ENCODE results near the gene TBC1D24.
A peak's percentile ranks its signal among the peaks of the same experiment; 100 is the strongest.
"Not testable (repeated sequence)": the region's sequence is repeated elsewhere in the genome, so short reads cannot be mapped to it uniquely, and the experiment has no call there.

Gene TBC1D24

DNA sequence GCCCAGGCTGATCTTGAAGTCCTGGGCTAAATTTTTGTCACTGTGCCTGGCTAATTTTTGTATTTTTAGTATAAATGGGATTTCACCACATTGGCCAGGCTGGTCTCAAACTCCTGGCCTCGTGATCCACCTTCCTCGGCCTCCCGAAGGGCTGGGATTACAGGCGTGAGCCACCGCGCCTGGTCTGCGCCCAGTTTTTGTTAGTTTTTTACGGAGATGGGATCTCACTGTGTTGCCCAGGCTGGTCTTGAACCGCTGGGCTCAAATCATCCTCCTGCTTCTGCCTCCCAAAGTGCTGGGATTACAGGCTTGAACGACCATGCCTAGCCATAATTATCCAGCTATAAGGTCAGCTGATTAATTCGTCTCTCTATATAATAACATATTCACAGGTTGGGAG is 59.0 kb downstream of the TBC1D24 start:
- DNase-seq (ENCODE audit: low spot score) = no peak

DNA sequence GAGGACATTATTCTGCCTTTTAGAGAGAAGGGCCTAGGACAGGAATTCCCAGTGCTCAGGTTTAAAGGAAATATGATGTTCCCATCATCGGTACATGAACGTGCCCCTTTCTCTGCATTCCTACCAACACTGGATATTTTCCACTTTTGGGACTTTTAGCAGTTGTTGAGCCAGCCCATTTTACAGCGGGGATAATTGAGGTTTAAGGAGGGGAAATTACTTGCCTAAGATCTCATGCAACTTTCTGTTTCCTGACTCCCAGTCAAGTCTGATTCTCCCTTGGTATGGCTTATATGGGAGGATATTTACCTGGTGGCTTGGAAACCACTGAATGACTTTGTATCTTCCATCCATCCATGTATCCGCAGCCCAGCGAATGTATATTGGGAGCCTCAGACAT is 59.4 kb downstream of the TBC1D24 start:
- not testable (repeated sequence) for DNase-seq (ENCODE audit: low spot score)

GRCh38 chr16:2535625-2536013 is 60.7 kb downstream of the TBC1D24 start:
- DNase-seq (ENCODE audit: low spot score) = peak; percentile 57

DNA sequence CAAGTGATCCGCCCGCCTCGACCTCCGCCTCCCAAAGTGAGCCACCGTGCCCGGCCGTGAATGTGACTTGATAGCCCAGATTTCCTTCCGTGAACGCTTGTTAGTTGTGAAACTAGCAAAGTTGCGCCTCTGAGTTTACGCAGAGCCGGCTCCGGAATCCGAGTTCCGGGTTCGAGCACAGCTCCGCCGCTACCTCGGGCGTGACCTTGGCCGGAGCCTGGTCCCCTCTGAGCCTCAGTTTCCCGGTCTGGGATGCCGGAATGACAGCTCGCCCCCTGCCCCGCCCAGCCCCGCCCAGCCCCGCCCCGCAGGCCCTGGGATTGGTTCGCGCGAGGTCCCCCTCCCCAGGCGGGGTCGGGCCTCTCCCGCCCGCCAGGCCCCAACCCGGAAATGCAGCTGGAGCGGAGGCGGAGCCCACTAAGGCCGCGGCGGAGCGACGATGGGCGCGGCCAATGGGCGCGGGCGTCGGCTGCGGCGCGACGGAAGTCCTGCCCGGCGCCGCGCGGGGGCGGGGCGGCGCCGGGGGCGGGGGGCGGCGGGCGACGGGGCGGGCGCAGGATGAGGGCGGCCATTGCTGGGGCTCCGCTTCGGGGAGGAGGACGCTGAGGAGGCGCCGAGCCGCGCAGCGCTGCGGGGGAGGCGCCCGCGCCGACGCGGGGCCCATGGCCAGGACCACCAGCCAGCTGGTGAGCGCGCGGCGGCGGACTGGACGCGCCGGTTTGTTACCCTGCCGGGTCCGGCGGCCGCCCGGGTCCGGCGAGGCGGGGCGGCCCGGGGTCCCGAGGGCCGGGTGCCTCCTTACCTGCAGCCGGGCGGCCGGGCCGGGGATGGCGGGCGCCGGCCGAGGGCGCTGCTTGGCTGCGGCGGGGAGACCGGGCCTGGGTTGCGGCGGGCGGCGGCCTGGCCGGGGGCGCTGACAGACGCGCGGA is 62.8 kb downstream of the TBC1D24 start, which contains the start of gene PDPK1:
Gene PDPK1, plus strand, starts transcription at position 571 of the 929 bp plus-strand sequence. Its CDS starts 92 bp downstream, at position 663.
- DNase-seq (ENCODE audit: low spot score) = peak; percentile 97

- DNase-seq (ENCODE audit: low spot score) = not testable (repeated sequence)
These were observed 64.4 kb downstream of the TBC1D24 start for GRCh38 chr16:2539192-2539844.

DNA sequence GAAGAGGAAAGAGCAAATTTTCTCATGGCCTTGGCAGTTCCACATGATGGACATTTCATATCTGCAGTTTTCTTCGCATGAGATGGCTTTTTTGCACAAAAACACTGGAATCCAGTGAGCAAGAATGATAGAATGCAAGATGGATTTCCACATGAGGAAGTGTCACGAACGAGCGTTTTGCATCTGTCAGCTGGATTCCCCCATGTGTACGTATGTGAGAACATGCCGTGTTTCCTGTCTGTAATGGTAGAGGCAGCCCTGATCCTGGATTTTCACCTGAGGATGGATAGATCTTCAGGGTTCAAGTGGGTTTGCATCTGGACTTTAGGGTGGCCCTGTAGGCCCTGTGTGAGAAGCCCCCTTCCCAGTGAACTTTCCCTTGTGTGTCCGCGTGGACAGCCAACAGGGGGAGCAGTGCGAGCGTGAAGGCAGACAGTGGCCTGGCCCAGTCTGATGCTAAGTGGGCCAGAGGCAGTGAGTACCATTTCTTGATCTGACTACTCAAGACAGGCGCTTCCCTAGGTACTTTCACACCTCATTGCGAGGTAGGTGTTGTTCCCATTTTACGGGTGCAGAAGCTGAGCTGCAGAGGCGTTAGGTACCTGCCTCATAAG is 65.0 kb downstream of the TBC1D24 start:
- DNase-seq (ENCODE audit: low spot score) = not testable (repeated sequence)

GRCh38 chr16:2540912-2541311 is 66.0 kb downstream of the TBC1D24 start:
- not testable (repeated sequence) for DNase-seq (ENCODE audit: low spot score)

DNA sequence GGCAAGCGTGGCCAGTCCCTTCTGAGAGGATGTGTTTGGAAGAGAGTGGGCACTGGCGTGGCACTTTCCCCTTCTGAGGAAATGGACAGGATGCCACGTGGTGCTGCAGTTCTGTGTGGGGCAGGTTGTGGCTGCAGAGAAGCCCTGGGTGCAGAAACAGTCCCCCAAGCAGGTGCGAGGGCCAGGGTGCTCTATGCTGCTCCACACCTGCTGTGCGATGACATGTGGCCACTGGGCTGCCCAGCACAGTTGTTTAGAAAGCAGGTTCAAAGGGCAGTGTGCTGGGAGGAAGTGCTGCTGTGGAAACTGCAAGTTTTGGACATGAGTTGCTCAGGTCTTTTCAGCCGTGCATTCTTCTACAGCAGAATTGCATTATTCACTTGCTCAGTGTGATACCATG is 66.5 kb downstream of the TBC1D24 start:
- DNase-seq (ENCODE audit: low spot score) = not testable (repeated sequence)

DNA sequence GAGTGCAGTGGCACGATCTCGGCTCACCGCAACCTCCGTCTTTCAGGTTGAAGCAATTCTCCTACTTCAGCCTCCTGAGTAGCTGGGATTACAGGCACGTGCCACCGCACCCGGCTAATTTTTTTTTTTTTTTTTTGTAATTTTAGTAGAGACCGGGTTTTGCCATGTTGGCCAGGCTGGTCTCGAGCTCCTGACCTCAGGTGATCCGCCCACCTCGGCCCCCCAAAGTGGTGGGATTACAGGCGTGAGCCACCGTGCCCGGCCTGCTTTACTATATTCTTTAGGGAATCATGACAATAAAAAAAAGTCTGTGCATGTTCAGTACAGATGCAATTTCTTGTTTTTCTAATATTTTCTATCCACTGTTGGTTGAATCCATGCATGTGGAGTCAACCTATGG is 68.8 kb downstream of the TBC1D24 start:
- DNase-seq (ENCODE audit: low spot score) = not testable (repeated sequence)

DNA sequence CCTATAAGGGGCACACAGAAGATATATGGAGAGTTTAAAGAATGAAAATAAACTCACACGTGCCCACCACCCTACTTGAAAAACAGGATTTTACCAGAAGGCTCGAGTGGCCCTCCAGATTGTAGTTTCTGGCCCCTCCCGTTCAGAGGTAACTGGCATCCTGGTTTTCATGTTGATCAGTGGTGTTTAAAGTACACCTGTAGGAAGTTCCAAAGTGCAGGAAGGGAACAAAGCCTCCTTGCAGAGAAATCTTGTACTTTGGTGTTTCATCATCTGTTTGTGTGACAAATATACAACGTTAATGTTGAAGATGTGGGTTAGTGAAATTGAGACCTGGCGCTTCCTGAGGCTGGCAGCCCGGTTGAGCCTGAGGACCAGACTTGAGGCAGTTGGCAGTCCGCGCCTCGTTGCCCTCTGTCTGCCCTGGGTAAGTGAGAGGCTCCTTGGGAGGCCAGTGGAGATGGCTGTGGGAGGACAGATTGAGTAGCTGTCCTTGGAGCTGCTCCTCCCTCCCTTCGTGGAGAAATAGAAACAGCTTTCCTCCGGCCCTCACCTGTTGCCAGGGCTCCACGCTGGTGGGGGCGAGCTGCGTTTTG is 75.5 kb downstream of the TBC1D24 start:
- not testable (repeated sequence) for DNase-seq (ENCODE audit: low spot score)

DNA sequence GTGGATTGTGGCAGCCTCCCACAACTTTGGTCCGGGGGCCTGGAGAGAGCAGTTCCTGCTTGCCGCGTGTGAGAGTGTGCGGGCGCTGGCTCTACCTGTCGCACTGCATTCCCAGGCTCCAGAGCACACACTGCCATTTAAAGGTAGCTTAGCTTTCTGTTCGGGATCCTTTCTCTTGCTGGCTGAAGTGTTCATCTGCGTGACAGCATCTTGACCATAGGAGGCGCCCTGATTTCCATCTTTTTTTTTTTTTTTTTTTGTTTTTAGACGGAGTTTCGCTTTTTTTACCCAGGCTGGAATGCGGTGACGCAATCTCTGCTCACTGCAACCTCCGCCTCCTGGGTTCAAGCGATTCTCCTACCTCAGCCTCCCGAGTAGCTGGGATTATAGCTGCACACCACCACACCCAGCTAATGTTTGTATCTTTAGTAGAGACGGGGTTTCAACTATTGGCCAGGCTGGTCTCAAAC is 76.5 kb downstream of the TBC1D24 start:
- not testable (repeated sequence) for DNase-seq (ENCODE audit: low spot score)

- DNase-seq (ENCODE audit: low spot score) = not testable (repeated sequence)
These were observed 79.9 kb downstream of the TBC1D24 start for GRCh38 chr16:2554709-2555425.
